Astrocyte (in vitro differentiated cells and primary cell): ENCODE measurements around the gene TMTC4. TPM values are rescaled to one million over a fixed set of nuclear protein-coding genes. Genes with fewer than 3 reads are reported as not detected.

ENCODE experiments used
- DNase-seq: peaks from one replicate; pipeline ENCODE4 v3.0.0-alpha.2; 2010; ENCODE audit warnings: low read depth
- FAIRE-seq: peaks from 2 replicates; lab custom pipeline; 2011; peaks lifted over from hg19 to GRCh38; lab: Jason Lieb, UNC
- H2AFZ ChIP-seq: 2 replicates; pipeline ENCODE4 v1.6.0; 2012; ENCODE audit warnings: low read depth, low read length, inconsistent platforms
- H3K27ac ChIP-seq: 2 replicates; pipeline ENCODE4 v1.5.1; 2011; ENCODE audit warnings: low read depth, low read length, inconsistent platforms
- H3K27me3 ChIP-seq: 2 replicates; pipeline ENCODE4 v1.6.0; 2011; ENCODE audit warnings: low read length, inconsistent platforms; ENCODE audit not compliant: insufficient read depth
- H3K36me3 ChIP-seq: 2 replicates; pipeline ENCODE4 v1.5.1; 2011; ENCODE audit warnings: low read length, inconsistent platforms; ENCODE audit not compliant: insufficient read depth
- H3K4me1 ChIP-seq: 2 replicates; pipeline ENCODE4 v1.5.1; 2011; ENCODE audit warnings: low read length, inconsistent platforms; ENCODE audit not compliant: insufficient read depth
- H3K4me2 ChIP-seq: 2 replicates; pipeline ENCODE4 v1.6.0; 2012; ENCODE audit warnings: low read length, inconsistent platforms
- H3K4me3 ChIP-seq: 2 replicates; pipeline ENCODE4 v1.5.1; 2011; ENCODE audit warnings: low read depth, mild to moderate bottlenecking, low read length, inconsistent platforms; ENCODE audit not compliant: insufficient read depth
- H3K79me2 ChIP-seq: 2 replicates; pipeline ENCODE4 v1.6.0; 2012; ENCODE audit warnings: mild to moderate bottlenecking, low read length, inconsistent platforms; ENCODE audit not compliant: insufficient read depth
- H3K9ac ChIP-seq: 2 replicates; pipeline ENCODE4 v1.6.0; 2012; ENCODE audit warnings: mild to moderate bottlenecking, low read length, inconsistent platforms
- H3K9me3 ChIP-seq: 2 replicates; pipeline ENCODE4 v1.5.1; 2012; ENCODE audit warnings: low read depth, mild to moderate bottlenecking, low read length, inconsistent platforms; ENCODE audit not compliant: insufficient read depth
- H4K20me1 ChIP-seq: 2 replicates; pipeline ENCODE4 v1.6.0; 2012; ENCODE audit warnings: low read length, inconsistent platforms; ENCODE audit not compliant: insufficient read depth
- H3K27ac Mint-ChIP-seq: one replicate; pipeline ENCODE4 v1.8.0; 2021; ENCODE audit warnings: mild to moderate bottlenecking, mixed read lengths; ENCODE audit not compliant: unreplicated experiment
- H3K27me3 Mint-ChIP-seq: one replicate; pipeline ENCODE4 v1.8.0; 2021; ENCODE audit warnings: low read depth, mixed read lengths; ENCODE audit not compliant: unreplicated experiment
- H3K36me3 Mint-ChIP-seq: one replicate; pipeline ENCODE4 v1.8.0; 2021; ENCODE audit warnings: low read depth, mixed read lengths; ENCODE audit not compliant: unreplicated experiment
- H3K4me1 Mint-ChIP-seq: one replicate; pipeline ENCODE4 v1.8.0; 2021; ENCODE audit warnings: low read depth, mixed read lengths; ENCODE audit not compliant: unreplicated experiment
- H3K4me3 Mint-ChIP-seq: one replicate; pipeline ENCODE4 v1.8.0; 2021; ENCODE audit warnings: mild to moderate bottlenecking, moderate library complexity, mixed read lengths; ENCODE audit not compliant: unreplicated experiment
- H3K9me3 Mint-ChIP-seq: one replicate; pipeline ENCODE4 v1.8.0; 2021; ENCODE audit warnings: mild to moderate bottlenecking, mixed read lengths; ENCODE audit not compliant: unreplicated experiment
- EZH2 ChIP-seq: IDR thresholded peaks from 2 replicates; pipeline ENCODE4 v1.6.1; 2012; ENCODE audit warnings: mild to moderate bottlenecking, low read length, inconsistent platforms; ENCODE audit not compliant: insufficient read depth
- total RNA-seq: library from RNA; stranded (reverse); gene quantifications from 2 replicates; pipeline ENCODE4 v1.2.1, GENCODE V29; 2021
- TF ChIP-seq, protein P1 (sequence below): IDR thresholded peaks from 2 replicates; pipeline ENCODE4 v1.5.1; 2011; ENCODE audit warnings: low read depth, mild to moderate bottlenecking, inconsistent platforms, low read length, moderate library complexity; ENCODE audit not compliant: insufficient read depth

The TMTC4 gene
- total RNA-seq, 1 donor from 2014 or later, result 8.4 TPM

DNA sequence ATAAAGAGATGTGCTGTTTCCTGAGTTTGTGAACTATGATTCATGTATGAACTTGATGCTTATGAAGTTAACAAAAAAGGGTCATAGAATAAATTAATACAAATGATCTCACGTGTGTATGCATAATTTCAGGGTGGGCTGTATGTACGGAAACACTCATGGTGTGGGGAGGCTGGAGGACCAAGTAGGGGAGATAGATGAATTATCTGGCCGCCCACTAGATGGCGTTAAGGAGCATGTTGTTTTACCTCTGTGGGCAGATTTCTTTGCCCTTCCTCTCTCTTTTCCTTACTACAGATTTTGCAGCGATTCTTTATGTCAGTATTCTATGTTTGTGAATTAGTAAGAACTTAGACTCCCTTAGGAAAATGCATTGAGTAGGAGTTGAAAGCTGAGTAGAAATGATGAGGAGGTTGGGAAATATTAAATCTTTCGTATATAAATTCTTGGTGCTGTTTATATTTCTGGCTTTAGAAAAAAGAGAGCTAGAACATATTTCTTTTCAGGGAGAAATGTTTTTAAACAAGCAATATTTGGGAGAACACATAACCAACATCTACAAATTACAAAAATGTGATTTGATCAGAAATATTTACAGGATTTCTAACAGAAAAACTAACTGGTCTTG, 47.4 kb upstream of the TMTC4 start:
- no peaks in the 10 kb centered on the region for H3K27me3 Mint-ChIP-seq
- peaks cover 2% of the 10 kb centered on the region for H3K27me3 ChIP-seq
- no peak overlapping the region for H3K4me2 ChIP-seq
- no peak overlapping the region for H3K9ac ChIP-seq
- no peaks in the 10 kb centered on the region for H3K36me3 Mint-ChIP-seq
- no peak overlapping the region for H2AFZ ChIP-seq
- no peaks in the 10 kb centered on the region for H3K4me1 Mint-ChIP-seq
- TF ChIP-seq EZH2, result no peak
- TF ChIP-seq, protein P1, sequence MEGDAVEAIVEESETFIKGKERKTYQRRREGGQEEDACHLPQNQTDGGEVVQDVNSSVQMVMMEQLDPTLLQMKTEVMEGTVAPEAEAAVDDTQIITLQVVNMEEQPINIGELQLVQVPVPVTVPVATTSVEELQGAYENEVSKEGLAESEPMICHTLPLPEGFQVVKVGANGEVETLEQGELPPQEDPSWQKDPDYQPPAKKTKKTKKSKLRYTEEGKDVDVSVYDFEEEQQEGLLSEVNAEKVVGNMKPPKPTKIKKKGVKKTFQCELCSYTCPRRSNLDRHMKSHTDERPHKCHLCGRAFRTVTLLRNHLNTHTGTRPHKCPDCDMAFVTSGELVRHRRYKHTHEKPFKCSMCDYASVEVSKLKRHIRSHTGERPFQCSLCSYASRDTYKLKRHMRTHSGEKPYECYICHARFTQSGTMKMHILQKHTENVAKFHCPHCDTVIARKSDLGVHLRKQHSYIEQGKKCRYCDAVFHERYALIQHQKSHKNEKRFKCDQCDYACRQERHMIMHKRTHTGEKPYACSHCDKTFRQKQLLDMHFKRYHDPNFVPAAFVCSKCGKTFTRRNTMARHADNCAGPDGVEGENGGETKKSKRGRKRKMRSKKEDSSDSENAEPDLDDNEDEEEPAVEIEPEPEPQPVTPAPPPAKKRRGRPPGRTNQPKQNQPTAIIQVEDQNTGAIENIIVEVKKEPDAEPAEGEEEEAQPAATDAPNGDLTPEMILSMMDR, result peak; percentile 77
- no peak overlapping the region for H3K27ac ChIP-seq
- H3K27ac Mint-ChIP-seq, result no peak overlapping the region
- H3K4me3 ChIP-seq, result no peak overlapping the region
- H3K36me3 ChIP-seq, result no peaks in the 10 kb centered on the region
- H3K4me3 Mint-ChIP-seq, result no peak overlapping the region
- peaks cover 2% of the 10 kb centered on the region for H3K9me3 Mint-ChIP-seq
- DNase-seq (peak; percentile 7), FAIRE-seq (no peak)
- H4K20me1 ChIP-seq, result no peaks in the 10 kb centered on the region
- no peaks in the 10 kb centered on the region for H3K79me2 ChIP-seq
- no peaks in the 10 kb centered on the region for H3K9me3 ChIP-seq
- no peaks in the 10 kb centered on the region for H3K4me1 ChIP-seq

DNA sequence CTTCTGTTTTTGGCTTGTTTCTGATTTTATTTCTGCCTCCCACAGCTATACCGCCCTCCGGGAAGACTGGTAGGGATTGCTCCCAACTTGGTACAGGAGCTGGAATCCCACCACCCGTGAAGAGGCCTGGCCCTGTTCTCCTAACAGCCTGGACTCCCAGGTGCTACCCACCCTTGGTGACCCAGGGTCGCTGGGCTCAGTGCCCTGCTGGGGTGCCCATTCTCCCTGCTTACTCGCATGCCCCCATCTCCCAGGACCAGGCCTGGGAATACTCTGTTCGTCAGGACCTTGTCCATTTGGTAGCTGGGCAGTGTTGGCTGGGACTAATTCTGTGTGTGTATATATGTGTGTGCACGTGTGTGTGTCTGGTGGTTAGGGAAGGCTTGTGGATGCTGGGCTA, 41.0 kb upstream of the TMTC4 start:
- Histone ChIP-seq H3K9ac (no peak overlapping the region), H3K36me3 (no peaks in the 10 kb centered on the region), H3K27me3 (peaks cover 2% of the 10 kb centered on the region), H4K20me1 (no peaks in the 10 kb centered on the region), H2AFZ (no peak overlapping the region), H3K9me3 (no peaks in the 10 kb centered on the region), H3K4me3 (no peak overlapping the region), H3K79me2 (no peaks in the 10 kb centered on the region), H3K4me1 (no peaks in the 10 kb centered on the region), H3K4me2 (no peak overlapping the region), H3K27ac (no peak overlapping the region)
- TF ChIP-seq, protein P1, result no peak
- TF ChIP-seq EZH2, result no peak
- H3K36me3 Mint-ChIP-seq, result no peaks in the 10 kb centered on the region
- H3K4me3 Mint-ChIP-seq, result no peak overlapping the region
- no peak for FAIRE-seq
- no peak for DNase-seq
- no peaks in the 10 kb centered on the region for H3K4me1 Mint-ChIP-seq
- no peaks in the 10 kb centered on the region for H3K9me3 Mint-ChIP-seq
- peaks cover 2% of the 10 kb centered on the region for H3K27me3 Mint-ChIP-seq
- no peak overlapping the region for H3K27ac Mint-ChIP-seq

DNA sequence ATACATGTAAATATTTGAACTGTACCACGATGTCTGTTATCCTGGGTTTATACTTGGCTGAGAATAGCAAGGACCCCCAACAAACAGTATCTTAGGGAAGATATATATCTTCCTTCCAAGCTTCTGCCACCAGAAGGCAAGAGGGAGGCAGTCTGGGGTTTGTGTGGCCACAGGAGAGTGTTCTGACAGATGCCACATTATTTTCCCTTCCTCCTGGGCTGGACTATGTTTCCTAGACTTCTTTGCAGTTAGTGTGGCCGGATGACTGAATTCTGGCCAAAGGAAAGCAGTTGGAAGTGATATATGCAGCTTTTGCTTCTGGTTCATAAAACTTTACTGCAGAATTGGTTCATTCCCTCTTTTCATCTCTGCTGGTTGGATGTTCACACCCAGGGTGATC, 39.9 kb upstream of the TMTC4 start:
- Histone ChIP-seq H3K4me1 (no peaks in the 10 kb centered on the region), H2AFZ (no peak overlapping the region), H3K9ac (no peak overlapping the region), H3K4me2 (no peak overlapping the region), H3K27me3 (peaks cover 2% of the 10 kb centered on the region), H4K20me1 (no peaks in the 10 kb centered on the region), H3K4me3 (no peak overlapping the region), H3K79me2 (no peaks in the 10 kb centered on the region), H3K36me3 (no peaks in the 10 kb centered on the region), H3K9me3 (no peaks in the 10 kb centered on the region), H3K27ac (no peak overlapping the region)
- no peak overlapping the region for H3K27ac Mint-ChIP-seq
- no peak for TF ChIP-seq EZH2
- TF ChIP-seq, protein P1, result no peak
- H3K27me3 Mint-ChIP-seq, result peaks cover 2% of the 10 kb centered on the region
- H3K4me1 Mint-ChIP-seq, result no peaks in the 10 kb centered on the region
- H3K4me3 Mint-ChIP-seq, result no peak overlapping the region
- FAIRE-seq (no peak), DNase-seq (no peak)
- no peaks in the 10 kb centered on the region for H3K9me3 Mint-ChIP-seq
- H3K36me3 Mint-ChIP-seq, result no peaks in the 10 kb centered on the region
